Natural killer cell (primary cell): ENCODE results near the gene THSD7B. TPM values are rescaled to one million over a fixed set of nuclear protein-coding genes. Genes with fewer than 3 reads are reported as not detected.

ENCODE experiments used
- ATAC-seq, 3 donors: fragments of 150-1000 bp in 2 of 3; fragments of 200-7000 bp in 1 of 3; cut with Tn5 transposase; 1 replicate in 1 of 3; 2 replicates in 2 of 3; pipeline ENCODE4 v1.10.0; 2021; ENCODE audit warnings: mild to moderate bottlenecking in 2 of 3, moderate library complexity in 2 of 3
- DNase-seq, 2 donors: peaks; one replicate each; pipeline versions ENCODE4 v3.0.0 to v3.0.0-alpha.2; 2013 to 2021; ENCODE audit warnings: mixed read lengths in 1 of 2
- H3K27ac ChIP-seq: one replicate; pipeline ENCODE4 v1.5.1; 2013; ENCODE audit warnings: mild to moderate bottlenecking, low read length
- H3K27me3 ChIP-seq: one replicate; pipeline ENCODE4 v1.6.1; 2013; ENCODE audit warnings: low read length; ENCODE audit not compliant: control insufficient read depth, insufficient read depth
- H3K36me3 ChIP-seq: one replicate; pipeline ENCODE4 v1.6.1; 2013; ENCODE audit warnings: low read length; ENCODE audit not compliant: control insufficient read depth, insufficient read depth
- H3K4me1 ChIP-seq: one replicate; pipeline ENCODE4 v1.6.1; 2013; ENCODE audit warnings: low read length; ENCODE audit not compliant: control insufficient read depth, insufficient read depth
- H3K4me3 ChIP-seq: one replicate; pipeline ENCODE4 v1.5.1; 2013; ENCODE audit warnings: low read length
- H3K9me3 ChIP-seq: one replicate; pipeline ENCODE4 v1.6.1; 2013; ENCODE audit warnings: low read length; ENCODE audit not compliant: control insufficient read depth, insufficient read depth
- H3K27ac Mint-ChIP-seq, 2 donors: one replicate each; pipeline ENCODE4 v1.8.0; 2022; ENCODE audit warnings: mild to moderate bottlenecking in 2 of 2, mixed read lengths in 2 of 2, moderate library complexity in 1 of 2
- H3K27me3 Mint-ChIP-seq, 2 donors: one replicate each; pipeline ENCODE4 v1.8.0; 2022; ENCODE audit warnings: low read depth in 2 of 2, mixed read lengths in 2 of 2
- H3K36me3 Mint-ChIP-seq: one replicate; pipeline ENCODE4 v1.8.0; 2022; ENCODE audit warnings: mixed read lengths
- H3K4me1 Mint-ChIP-seq, 2 donors: one replicate each; pipeline ENCODE4 v1.8.0; 2022; ENCODE audit warnings: mixed read lengths in 2 of 2
- H3K4me3 Mint-ChIP-seq: one replicate; pipeline ENCODE4 v1.8.0; 2022; ENCODE audit warnings: mild to moderate bottlenecking, moderate library complexity, mixed read lengths
- H3K9me3 Mint-ChIP-seq, 2 donors: one replicate each; pipeline ENCODE4 v1.8.0; 2022; ENCODE audit warnings: mixed read lengths in 2 of 2
- WGBS: methylation state at CpG from one replicate; pipeline ENCODE4 v1.1.7; 2013; ENCODE audit warnings: missing lambda C conversion rate; ENCODE audit not compliant: insufficient coverage; 5-methylcytosine and 5-hydroxymethylcytosine counted together
- intact Hi-C: fragments of 100-400 bp; cut with micrococcal nuclease; formaldehyde crosslinking; loops from one replicate; pipeline ENCODE4 v1.14.2; 2022
- total RNA-seq, 4 donors: library from RNA; stranded (reverse); fragments of 120-200 nt in 1 of 4; gene quantifications; one replicate each; pipeline versions ENCODE4 v1.2.3 to v1.2.4, GENCODE V29; 2013 to 2022
- TF ChIP-seq, protein P1 (sequence below): fragments of 200-600 bp; IDR thresholded peaks from one replicate; pipeline ENCODE4 v1.8.0; 2022; ENCODE audit warnings: antibody characterized with exemption

Gene THSD7B
- total RNA-seq, 3 donors from 2014 or later (not counting 1 experiment from before 2014, with no cell fraction given): not detected

GRCh38 chr2:137705296-137705695 is 940.0 kb downstream of the THSD7B start:
- Mint-ChIP-seq H3K27me3 (no peaks in the 10 kb centered on the region), H3K27ac (no peak overlapping the region), H3K4me3 (no peak overlapping the region), H3K9me3 (peaks cover 2 to 16% of the 10 kb centered on the region in 2 donors), H3K36me3 (no peaks in the 10 kb centered on the region), H3K4me1 (no peaks in the 10 kb centered on the region)
- 79% methylated on average over 2 of the region's 4 CpGs for WGBS
- Histone ChIP-seq H3K27ac (no peak overlapping the region), H3K27me3 (no peaks in the 10 kb centered on the region), H3K4me3 (no peak overlapping the region), H3K9me3 (peaks cover 11% of the 10 kb centered on the region), H3K4me1 (no peaks in the 10 kb centered on the region), H3K36me3 (no peaks in the 10 kb centered on the region)
- TF ChIP-seq, protein P1, sequence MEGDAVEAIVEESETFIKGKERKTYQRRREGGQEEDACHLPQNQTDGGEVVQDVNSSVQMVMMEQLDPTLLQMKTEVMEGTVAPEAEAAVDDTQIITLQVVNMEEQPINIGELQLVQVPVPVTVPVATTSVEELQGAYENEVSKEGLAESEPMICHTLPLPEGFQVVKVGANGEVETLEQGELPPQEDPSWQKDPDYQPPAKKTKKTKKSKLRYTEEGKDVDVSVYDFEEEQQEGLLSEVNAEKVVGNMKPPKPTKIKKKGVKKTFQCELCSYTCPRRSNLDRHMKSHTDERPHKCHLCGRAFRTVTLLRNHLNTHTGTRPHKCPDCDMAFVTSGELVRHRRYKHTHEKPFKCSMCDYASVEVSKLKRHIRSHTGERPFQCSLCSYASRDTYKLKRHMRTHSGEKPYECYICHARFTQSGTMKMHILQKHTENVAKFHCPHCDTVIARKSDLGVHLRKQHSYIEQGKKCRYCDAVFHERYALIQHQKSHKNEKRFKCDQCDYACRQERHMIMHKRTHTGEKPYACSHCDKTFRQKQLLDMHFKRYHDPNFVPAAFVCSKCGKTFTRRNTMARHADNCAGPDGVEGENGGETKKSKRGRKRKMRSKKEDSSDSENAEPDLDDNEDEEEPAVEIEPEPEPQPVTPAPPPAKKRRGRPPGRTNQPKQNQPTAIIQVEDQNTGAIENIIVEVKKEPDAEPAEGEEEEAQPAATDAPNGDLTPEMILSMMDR: no peak
- ATAC-seq: no peak
- intact Hi-C loops: no loop called here
- DNase-seq: no peak

DNA sequence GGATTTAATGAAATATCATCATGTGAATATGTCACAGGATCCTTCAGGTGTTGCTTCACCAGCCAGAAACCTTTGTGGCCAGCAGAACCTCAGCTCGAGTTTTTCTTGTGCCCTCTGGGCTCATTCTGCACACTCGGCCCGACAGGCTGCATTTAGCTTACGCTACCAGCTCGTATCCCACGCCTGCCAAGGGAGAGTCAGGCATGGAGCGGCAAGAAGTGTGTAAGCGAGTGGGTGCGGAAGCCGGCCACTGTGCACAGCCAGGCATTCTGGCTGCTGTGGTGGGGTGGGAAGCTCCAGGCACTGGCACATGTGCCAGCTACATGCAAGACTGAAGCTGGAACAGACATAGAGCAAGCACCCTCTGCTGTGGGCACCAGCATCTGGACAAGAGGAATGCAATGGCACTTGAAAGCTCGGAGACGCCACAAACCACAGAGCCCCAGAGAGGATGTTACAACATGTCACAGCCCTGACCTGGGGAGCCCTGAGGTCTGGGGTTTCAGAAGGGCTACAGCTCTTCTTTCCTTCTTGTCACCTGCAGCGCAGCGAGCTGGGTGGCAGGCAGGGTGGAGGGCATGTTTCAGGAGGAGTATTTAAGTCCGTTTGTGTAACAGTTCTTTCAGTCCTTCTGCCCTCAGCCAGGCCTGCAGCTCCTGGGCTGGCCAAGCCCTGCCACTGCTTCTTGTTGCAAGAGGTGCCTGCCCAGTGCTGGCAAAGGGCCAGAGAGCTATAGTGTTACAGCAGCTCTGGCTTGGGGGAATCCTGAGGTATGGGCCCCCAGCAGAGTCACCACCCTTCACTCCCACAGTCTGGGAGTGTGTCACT is 941.7 kb downstream of the THSD7B start:
- Histone ChIP-seq H3K36me3 (no peaks in the 10 kb centered on the region), H3K4me3 (no peak overlapping the region), H3K27me3 (no peaks in the 10 kb centered on the region), H3K4me1 (no peaks in the 10 kb centered on the region), H3K27ac (no peak overlapping the region), H3K9me3 (peaks cover 9% of the 10 kb centered on the region)
- H3K27me3 Mint-ChIP-seq: no peaks in the 10 kb centered on the region
- H3K4me1 Mint-ChIP-seq: no peaks in the 10 kb centered on the region
- DNase-seq: no peak
- peaks cover 8 to 20% of the 10 kb centered on the region in 2 donors for H3K9me3 Mint-ChIP-seq
- 72% methylated on average over 15 of the region's 15 CpGs for WGBS
- H3K36me3 Mint-ChIP-seq: peaks cover 1% of the 10 kb centered on the region
- H3K27ac Mint-ChIP-seq: no peak overlapping the region
- TF ChIP-seq, protein P1: no peak
- ATAC-seq: no peak
- H3K4me3 Mint-ChIP-seq: no peak overlapping the region
- intact Hi-C loops: no loop called here

GRCh38 chr2:137708311-137708710 is 943.0 kb downstream of the THSD7B start:
- H3K27ac Mint-ChIP-seq: no peak overlapping the region
- WGBS: 87% methylated on average over 5 of the region's 5 CpGs
- no peaks in the 10 kb centered on the region for H3K27me3 ChIP-seq
- H3K27ac ChIP-seq: no peak overlapping the region
- no peaks in the 10 kb centered on the region for H3K27me3 Mint-ChIP-seq
- no peaks in the 10 kb centered on the region for H3K4me1 ChIP-seq
- DNase-seq: no peak
- H3K36me3 Mint-ChIP-seq: peaks cover 7% of the 10 kb centered on the region
- intact Hi-C loops: no loop called here
- no peak overlapping the region for H3K4me3 ChIP-seq
- H3K9me3 ChIP-seq: peaks cover 9% of the 10 kb centered on the region
- no peaks in the 10 kb centered on the region for H3K36me3 ChIP-seq
- H3K4me3 Mint-ChIP-seq: no peak overlapping the region
- peaks cover 16 to 23% of the 10 kb centered on the region in 2 donors for H3K9me3 Mint-ChIP-seq
- H3K4me1 Mint-ChIP-seq: no peaks in the 10 kb centered on the region
- TF ChIP-seq, protein P1: no peak
- no peak for ATAC-seq
